GM20000 (cell line): Measurements from ENCODE around the gene FCER2.

Experiments used
- DNase-seq: peaks from one replicate; pipeline ENCODE4 v3.0.0; 2012; ENCODE audit warnings: low spot score
- TF ChIP-seq, protein P1 (sequence below): IDR thresholded peaks from 2 replicates; pipeline ENCODE4 v1.5.1; 2012; ENCODE audit warnings: mild to moderate bottlenecking, control low read depth; ENCODE audit errors: extremely low read depth, missing control alignments

The FCER2 gene

DNA sequence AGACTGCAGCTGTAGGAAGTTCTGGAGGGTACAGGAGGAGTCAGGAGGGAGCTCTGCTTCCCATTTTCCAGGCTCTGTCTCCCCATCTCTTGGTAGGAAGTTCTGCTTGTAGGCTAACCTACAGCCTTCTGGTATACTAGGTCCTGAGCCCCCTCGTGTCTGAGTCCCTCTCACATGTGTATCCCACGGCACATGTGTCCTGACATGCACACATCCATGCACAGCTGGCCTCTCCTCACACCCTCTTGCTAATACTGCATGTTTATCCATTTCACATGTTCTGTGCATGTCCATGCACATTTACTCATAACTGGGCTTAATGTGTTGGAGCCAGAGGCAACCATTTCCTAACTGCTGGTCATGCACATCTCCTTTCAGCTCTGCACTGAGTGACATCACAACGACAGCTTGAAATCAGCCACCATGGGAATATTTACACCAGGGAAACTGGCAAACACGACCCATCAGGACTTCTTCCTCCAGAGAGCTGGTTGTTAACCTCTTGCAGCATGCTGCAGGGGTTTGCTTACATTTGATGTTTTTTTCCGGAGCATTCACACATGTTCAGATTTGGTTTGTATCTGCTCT lies 42.4 kb upstream of the FCER2 start:
- TF ChIP-seq, protein P1, sequence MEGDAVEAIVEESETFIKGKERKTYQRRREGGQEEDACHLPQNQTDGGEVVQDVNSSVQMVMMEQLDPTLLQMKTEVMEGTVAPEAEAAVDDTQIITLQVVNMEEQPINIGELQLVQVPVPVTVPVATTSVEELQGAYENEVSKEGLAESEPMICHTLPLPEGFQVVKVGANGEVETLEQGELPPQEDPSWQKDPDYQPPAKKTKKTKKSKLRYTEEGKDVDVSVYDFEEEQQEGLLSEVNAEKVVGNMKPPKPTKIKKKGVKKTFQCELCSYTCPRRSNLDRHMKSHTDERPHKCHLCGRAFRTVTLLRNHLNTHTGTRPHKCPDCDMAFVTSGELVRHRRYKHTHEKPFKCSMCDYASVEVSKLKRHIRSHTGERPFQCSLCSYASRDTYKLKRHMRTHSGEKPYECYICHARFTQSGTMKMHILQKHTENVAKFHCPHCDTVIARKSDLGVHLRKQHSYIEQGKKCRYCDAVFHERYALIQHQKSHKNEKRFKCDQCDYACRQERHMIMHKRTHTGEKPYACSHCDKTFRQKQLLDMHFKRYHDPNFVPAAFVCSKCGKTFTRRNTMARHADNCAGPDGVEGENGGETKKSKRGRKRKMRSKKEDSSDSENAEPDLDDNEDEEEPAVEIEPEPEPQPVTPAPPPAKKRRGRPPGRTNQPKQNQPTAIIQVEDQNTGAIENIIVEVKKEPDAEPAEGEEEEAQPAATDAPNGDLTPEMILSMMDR = no peak
- DNase-seq = no peak

DNA sequence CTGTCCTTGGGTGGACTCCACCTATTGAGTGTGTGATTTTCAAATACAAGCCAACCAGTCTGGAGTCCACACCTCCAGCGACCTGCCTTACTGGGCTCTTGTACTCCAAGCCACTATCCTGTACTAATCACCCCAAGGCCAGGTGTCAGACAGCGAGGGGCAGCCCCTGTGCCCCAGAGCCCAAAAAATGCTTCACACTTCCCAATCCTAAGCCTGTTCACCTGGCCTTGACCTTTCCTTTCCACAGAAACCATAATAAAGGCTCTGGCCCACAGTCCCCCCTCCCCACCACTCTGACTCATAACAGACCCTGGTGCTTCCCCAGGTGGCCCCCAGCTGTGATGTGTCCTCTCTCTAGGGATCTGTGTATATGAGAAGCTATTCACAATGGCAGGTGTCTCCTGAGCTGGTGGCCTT lies 41.5 kb upstream of the FCER2 start:
- TF ChIP-seq, protein P1 = no peak

DNA sequence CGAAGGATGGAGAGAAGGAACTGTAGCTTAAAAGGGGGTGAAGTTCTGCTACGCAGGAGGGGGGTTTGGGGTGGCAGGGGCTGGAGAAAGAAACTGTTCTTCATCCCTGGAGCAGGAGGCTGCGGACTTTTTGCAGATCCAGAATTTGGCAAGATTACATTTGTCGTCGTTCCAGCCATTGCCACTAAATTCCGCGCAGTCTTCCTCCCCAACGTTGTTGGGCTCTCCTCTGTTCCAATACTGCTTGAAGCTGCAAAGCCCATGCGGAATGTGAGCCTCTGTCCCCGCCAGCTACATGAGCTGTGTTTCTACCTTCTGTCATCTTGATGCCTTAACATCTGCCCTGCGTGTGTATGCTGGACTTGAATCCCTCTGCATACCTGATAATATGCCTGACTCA lies 41.1 kb upstream of the FCER2 start:
- TF ChIP-seq, protein P1 = no peak
- DNase-seq = no peak

More for the DNA sequence above, 41.5 kb upstream of the FCER2 start:
- peak; percentile 84 for DNase-seq

DNA sequence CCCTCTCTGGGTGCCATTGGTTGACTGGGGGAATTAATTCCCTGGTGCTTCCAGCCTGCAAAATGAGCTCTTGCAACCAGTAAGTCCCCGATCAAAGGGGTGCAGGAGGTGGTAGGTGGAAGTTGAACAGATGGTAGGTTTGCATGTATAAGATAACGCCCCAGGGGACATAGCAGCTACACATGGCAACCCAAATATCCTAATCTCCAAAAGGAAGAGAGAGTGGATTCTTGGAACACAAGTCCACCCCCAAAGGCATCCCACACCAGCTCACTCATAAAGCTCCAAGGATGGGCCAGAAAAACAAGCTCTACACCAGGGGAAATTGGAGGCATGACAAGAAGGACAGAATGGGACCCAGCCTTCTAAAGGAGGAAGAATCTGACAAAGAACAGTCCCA lies 40.6 kb upstream of the FCER2 start:
- TF ChIP-seq, protein P1 = no peak
- DNase-seq = no peak

DNA sequence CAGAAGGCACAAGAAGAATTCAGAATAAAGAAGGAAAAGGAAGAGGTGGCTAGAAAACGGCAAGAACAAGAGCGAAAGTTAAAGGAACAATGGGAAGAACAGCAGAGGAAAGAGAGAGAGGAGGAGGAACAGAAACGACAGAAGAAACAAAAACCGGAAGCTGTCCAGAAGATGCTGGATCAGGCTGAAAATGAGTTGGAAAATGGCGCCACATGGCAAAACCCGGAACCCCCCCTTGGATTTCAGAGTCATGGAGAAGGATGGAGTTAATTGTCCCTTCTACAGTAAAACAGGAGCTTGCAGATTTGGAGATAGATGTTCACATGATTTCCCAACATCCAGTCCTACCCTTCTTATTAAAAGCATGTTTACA lies 38.7 kb upstream of the FCER2 start:
- TF ChIP-seq, protein P1 = no peak
- no peak for DNase-seq

DNA sequence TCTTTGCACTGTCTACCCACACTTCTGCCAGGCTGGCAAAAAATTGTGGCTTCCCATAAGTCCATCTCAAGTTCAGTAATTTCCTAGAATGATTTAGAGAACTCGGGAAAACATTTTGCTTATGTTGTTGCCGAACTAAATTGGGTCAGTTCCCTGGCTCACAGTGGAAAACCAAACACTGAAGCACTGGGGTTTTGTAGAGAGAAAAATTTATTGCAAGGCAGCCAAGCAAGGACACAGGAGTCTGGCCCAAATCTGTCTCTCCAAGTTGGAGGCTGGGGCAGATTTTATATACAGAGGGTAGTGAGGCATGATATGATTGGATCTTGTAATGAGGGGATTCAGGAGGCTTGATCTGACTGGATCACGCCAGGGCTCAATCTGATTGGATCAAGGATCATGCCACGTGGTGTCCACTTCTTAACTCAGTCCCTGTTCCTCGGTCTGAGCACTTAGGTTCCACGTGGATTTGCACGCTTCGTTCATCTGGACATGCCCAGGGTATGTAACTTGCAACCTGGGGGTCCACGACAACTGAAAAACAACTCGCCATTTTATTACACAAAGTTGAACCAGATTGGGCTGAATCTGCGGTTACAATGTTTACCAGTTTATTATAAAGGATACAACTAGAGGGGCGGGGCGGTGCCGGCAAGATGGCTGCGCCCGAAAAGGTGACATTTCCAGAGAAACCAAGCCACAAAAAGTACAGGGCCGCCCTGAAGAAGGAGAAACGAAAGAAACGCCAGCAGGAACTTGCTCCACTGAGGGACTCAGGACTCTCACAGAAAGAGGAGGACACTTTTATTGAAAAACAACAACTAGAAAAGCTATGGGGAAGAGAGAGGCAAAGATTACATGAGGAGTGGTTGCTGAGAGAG lies 38.1 kb upstream of the FCER2 start:
- no peak for DNase-seq
- TF ChIP-seq, protein P1 = no peak

DNA sequence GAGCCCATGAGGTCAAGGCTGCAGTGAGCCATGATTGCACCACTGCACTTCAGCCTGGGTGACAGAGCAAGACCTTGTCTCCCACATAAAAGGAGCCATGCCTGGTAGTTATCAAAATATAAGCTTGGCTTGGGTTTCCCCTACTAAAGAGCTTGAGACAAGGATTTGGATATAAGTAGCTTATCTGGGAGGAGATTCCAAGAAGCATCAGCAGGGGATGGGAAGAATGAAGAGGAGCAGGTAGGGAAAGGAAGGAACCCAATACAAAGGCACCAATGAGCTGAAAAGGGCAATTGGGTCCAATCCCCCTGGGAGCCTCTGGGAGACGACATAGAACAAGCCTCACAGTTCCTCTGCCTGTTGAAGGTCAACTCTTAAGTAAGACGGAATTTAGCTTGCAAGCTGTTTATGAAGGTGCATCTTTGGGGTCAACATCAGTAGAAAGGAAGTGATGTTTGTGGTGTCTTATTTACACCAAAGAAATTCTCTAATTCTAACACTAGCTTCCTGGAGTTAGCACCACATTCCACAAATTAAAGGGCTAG lies 37.4 kb upstream of the FCER2 start:
- TF ChIP-seq, protein P1 = no peak
- no peak for DNase-seq
